ENCODE results near the gene TM7SF3.

DNA sequence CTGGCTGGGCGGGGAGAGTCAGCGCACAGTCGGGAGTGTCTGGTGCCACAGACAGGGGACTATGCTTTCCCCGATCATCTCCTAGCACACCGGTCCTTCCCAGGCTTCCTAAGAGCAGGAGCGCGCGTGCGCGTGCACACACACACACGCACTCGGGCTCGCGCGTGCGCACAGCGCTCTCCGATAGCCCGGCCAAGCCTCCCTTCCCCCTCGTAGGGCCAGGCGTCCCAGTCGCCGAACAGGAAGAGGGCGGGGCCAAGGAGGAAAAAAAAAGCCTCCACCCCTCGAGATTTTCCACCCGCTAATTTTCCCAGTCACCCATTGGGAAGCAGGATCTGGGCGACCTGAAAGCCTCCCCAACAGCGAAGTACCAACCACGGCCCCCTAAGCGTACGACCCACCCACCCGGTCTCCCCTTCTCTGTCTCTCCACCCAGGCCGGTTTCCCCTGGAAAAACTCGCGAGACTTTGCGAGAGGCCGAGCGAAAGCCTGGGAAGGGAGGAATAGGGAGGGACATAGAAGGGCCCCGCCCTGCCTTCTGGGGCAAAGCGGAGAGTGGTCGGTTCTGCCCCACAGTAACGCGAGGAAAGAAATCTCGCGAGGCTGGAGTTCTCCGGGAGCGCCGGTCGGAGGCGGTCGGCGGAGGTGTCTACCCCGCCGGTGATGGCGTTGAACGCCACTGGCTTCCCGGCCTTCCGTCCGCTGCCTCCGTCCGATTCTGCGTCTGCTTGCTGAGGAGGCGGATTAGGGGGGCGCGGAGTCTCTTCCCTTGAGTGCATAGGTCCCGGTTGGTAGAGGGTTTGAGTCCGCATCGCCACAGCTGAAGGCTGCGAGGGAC lies 76.1 kb downstream of the TM7SF3 start, which contains the start of the genes FGFR1OP2 and INTS13:
- TF ChIP-seq EZH2 (IDR thresholded peaks at IDR 0.05) (no peak), FOXP2 (optimal IDR thresholded peaks at IDR 0.05; ENCODE audit: control extremely low read depth, extremely low read length, insufficient read depth) (peak; percentile 61)

Measured in SK-N-MC (cell line).